Measurements from ENCODE around the gene GPC6.

Gene GPC6

DNA sequence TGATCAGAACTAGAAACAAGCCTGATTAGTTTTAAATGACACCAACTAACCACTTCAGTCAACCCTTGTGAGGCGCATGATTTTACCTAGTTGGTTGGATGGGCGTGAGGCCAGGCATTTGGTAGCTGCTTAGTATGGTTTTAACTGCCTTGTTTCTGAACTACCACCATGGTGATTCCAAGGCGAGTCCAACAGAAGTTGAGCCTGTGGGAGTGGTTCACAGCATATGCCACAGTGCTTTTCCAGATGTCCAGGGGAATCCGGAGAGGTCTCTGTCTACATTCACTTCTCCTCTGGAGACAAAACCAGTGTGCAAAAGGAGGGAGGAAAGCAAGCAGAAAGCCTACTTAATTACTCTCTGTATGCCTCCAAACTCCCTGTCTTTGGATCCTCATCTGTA is 524.1 kb downstream of the GPC6 start:
- TF ChIP-seq POLR2A (IDR thresholded peaks at IDR 0.05; ENCODE audit: extremely low read depth, insufficient read length) (no peak), MYC (IDR thresholded peaks at IDR 0.05; ENCODE audit: low read depth, low read length) (no peak)
- TF ChIP-seq, protein P1, sequence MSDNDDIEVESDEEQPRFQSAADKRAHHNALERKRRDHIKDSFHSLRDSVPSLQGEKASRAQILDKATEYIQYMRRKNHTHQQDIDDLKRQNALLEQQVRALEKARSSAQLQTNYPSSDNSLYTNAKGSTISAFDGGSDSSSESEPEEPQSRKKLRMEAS (IDR thresholded peaks at IDR 0.05; ENCODE audit: low read depth, low read length), result no peak
- TF ChIP-seq, protein P2, sequence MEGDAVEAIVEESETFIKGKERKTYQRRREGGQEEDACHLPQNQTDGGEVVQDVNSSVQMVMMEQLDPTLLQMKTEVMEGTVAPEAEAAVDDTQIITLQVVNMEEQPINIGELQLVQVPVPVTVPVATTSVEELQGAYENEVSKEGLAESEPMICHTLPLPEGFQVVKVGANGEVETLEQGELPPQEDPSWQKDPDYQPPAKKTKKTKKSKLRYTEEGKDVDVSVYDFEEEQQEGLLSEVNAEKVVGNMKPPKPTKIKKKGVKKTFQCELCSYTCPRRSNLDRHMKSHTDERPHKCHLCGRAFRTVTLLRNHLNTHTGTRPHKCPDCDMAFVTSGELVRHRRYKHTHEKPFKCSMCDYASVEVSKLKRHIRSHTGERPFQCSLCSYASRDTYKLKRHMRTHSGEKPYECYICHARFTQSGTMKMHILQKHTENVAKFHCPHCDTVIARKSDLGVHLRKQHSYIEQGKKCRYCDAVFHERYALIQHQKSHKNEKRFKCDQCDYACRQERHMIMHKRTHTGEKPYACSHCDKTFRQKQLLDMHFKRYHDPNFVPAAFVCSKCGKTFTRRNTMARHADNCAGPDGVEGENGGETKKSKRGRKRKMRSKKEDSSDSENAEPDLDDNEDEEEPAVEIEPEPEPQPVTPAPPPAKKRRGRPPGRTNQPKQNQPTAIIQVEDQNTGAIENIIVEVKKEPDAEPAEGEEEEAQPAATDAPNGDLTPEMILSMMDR (IDR thresholded peaks at IDR 0.05; ENCODE audit: low read depth, low read length), result no peak
- no peak overlapping the region for H3K4me3 ChIP-seq (ENCODE audit: low read depth, low read length)
- no peak for DNase-seq (ENCODE audit: low read depth)

DNA sequence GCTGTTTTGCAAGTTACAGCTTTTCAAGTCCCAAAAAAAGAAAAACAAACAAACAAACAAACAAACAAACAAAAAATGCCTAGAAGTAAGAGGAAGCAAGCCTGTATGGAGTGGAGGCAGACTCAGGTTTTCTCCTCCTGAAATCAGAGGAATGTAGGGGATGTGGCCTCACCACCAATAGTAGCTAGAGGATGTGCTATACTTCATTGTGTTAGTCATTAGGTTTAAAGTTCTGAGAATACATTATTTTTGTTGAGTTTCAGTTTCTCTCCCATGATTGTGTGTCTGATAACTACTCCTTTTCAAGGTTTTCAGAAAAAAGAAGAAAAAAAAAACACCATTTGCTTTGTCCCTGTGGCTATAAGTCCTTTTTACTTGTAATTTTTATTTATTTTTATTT is 524.5 kb downstream of the GPC6 start:
- TF ChIP-seq, protein P1 (IDR thresholded peaks at IDR 0.05; ENCODE audit: low read depth, low read length), result no peak
- TF ChIP-seq, protein P2 (IDR thresholded peaks at IDR 0.05; ENCODE audit: low read depth, low read length), result no peak
- no peak overlapping the region for H3K4me3 ChIP-seq (ENCODE audit: low read depth, low read length)
- no peak for DNase-seq (ENCODE audit: low read depth)

DNA sequence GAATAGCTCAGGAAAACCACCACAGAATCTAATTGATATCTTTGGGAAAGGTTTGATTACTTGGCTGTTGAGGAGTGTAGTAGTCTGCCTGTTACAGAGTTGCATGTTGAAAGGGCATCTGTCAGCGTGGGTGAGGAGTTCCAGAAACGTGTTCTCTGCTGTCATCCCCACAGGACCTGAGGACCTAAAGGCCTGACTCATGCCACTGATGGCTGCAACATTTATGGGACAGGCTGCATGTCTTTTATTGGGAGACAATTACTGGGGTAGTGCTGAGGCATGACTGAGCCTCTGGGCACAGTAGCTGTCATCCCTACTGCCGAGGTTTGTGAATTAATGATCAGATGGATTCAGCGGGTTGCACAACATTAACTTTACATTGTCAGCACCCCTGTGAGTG is 525.9 kb downstream of the GPC6 start:
- TF ChIP-seq, protein P1 (IDR thresholded peaks at IDR 0.05; ENCODE audit: low read depth, low read length), result no peak
- TF ChIP-seq POLR2A (IDR thresholded peaks at IDR 0.05; ENCODE audit: extremely low read depth, insufficient read length) (no peak), MYC (IDR thresholded peaks at IDR 0.05; ENCODE audit: low read depth, low read length) (no peak)
- TF ChIP-seq, protein P2 (IDR thresholded peaks at IDR 0.05; ENCODE audit: low read depth, low read length), result no peak
- no peak for DNase-seq (ENCODE audit: low read depth)
- no peak overlapping the region for H3K4me3 ChIP-seq (ENCODE audit: low read depth, low read length)

DNA sequence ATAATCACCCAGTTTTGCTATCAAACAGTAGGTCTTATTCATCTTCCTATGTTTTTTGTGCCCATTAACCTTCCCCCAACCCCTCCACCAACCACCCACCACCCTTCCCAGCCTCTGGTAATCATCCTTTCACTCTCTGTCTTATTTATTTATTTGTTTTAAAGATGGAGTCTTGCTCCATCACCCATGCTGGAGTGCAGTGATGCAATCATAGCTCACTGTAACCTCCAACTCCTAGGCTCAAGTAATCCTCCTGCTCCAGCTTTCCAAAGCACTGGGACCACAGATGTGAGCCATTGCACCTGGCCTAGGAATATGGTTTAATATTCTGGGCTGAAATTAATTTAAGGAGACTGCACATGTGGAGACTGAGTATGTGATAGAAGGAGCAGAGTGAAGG is 527.0 kb downstream of the GPC6 start:
- no peak overlapping the region for H3K4me3 ChIP-seq (ENCODE audit: low read depth, low read length)
- TF ChIP-seq, protein P2 (IDR thresholded peaks at IDR 0.05; ENCODE audit: low read depth, low read length), result no peak
- no peak for TF ChIP-seq MYC (IDR thresholded peaks at IDR 0.05; ENCODE audit: low read depth, low read length)
- no peak for TF ChIP-seq POLR2A (IDR thresholded peaks at IDR 0.05; ENCODE audit: extremely low read depth, insufficient read length)
- TF ChIP-seq, protein P1 (IDR thresholded peaks at IDR 0.05; ENCODE audit: low read depth, low read length), result no peak
- no peak for DNase-seq (ENCODE audit: low read depth)

DNA sequence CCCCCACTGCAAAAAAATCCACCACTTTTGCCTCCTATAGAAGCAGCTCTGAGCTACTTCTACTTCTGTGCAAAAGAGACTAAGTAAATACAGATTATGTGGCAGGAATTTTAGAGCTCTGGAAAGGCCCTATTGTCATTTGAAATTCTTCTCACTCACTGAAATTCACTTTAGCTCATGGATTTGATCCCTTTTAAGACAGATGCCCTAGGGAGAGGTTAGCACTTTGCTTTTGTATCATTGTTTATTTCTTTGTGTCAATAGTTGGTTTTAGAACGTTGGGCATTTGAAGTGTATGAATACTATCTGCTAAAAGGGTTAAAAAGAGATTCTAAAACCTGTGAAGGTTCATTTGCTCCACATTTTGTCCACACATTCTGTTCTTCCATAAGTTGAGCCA is 528.7 kb downstream of the GPC6 start:
- no peak overlapping the region for H3K4me3 ChIP-seq (ENCODE audit: low read depth, low read length)
- DNase-seq (ENCODE audit: low read depth), result no peak

More for the DNA sequence above, 528.7 kb downstream of the GPC6 start:
- TF ChIP-seq POLR2A (IDR thresholded peaks at IDR 0.05; ENCODE audit: extremely low read depth, insufficient read length) (no peak), MYC (IDR thresholded peaks at IDR 0.05; ENCODE audit: low read depth, low read length) (no peak)
- TF ChIP-seq, protein P1 (IDR thresholded peaks at IDR 0.05; ENCODE audit: low read depth, low read length), result no peak
- TF ChIP-seq, protein P2 (IDR thresholded peaks at IDR 0.05; ENCODE audit: low read depth, low read length), result no peak

All from NB4 (cell line).